ENCODE results near the gene LRG1.
"Not testable (repeated sequence)": the region's sequence is repeated elsewhere in the genome, so short reads cannot be mapped to it uniquely, and the experiment has no call there.

Gene LRG1

GRCh38 chr19:4550479-4551050 is 10.7 kb upstream of the LRG1 start:
- DNase-seq (ENCODE audit: low read depth) = no peak

DNA sequence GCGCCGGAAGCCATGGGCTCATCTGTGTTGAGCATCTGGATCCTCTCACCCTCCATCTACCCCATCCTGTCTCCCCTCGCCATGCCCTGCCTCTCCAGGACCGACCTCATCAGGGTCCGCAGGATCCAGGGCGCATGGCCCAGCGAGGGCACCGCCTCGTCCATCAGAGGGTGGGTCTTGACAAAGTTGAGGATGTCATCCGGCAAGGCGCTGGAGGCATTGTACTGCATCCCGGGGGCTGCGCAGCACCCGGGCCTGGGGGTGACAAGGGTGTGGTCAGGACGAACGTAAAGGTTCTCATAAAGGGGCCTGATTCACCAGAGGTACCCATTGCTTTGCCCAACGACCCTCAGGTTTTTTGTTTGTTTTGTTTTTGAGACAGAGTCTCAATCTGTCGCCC is 10.2 kb upstream of the LRG1 start:
- DNase-seq (ENCODE audit: low read depth) = no peak

GRCh38 chr19:4548238-4548584 is 8.4 kb upstream of the LRG1 start:
- no peak for DNase-seq (ENCODE audit: low read depth)

DNA sequence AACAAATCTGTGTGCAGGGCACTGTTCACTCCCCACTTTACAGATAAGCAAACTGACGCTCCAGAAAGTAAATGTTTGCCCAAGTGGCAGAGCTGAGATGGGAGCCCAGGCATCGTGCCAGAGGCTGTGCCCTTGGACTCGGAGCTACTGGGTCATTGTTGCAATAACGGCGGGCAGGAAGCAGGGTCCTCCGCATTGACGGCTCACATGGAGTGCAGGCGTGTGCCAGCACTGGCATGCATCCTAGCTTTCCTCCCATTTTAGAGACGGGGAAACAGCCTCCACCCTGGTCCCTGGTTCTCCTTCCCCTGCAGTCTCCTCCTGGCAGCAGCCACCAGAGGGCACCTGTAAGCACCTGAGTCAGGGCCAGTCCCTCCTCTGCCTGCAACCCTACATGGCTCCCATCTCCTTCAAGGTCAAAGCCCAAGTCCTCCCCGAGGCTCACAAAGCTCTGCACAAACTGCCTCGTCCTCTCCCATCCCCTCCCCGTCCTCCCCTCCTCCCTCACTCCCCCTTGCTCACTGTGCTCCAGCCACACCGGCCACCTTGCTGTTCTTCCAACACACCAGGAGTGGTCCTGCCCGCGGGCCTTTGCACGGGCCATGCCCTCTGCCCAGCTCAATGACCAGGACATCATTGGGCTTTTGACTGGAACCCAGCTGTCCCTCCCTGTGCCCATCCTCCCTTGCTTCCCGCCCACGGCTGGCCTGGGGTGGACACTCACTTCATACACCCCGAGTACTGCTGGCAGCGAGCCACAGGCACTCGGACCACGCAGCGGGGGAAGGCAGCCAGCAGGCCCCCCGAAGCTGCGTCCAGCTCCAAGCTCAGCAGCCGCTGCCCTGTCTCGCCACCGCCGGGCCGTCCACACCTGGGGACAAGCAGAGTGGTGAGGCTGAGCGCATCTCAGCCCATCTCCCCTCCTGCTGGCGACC is 7.7 kb upstream of the LRG1 start:
- DNase-seq (ENCODE audit: low read depth) = no peak

DNA sequence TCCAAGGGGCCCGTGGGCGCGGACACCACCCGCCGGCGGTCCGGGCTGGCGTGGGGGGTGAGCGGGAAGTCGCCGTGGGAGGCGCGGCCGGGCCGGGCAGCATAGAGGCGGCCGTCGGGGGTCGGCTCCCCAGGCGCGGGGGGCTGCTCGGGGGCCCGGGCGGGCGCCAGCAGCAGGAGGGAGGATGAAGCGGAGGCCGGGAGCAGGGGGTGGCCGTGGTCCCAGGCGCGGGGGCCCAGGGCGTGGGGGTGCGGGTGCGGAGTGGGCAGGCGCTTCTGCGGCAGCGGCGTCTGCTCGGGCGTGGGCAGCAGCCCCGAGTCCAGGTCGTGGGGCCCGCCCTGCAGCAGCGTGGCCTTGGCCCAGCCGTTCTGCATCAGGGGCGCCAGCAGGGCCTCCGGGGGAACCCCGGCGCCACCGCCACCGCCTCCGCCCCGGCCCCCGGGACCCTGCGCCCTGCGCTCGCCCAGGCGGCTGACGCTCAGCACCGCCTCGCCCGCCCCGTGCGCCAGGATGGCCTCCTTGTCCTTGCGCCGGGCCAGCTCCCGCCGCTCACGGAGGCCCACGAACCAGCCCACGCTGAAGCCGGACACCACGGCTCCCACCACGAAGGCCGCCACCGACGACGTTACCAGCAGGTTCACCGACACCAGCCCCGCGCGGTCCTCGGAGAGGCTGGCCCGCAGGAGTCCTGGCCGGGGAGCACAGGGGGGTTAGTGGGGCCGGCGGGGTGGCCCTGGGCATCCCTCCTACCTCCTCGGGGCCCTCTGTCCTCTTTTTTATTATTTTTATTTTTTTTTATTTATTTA is 4.2 kb upstream of the LRG1 start:
- DNase-seq (ENCODE audit: low read depth) = no peak

- DNase-seq (ENCODE audit: low read depth) = no peak
Observed at GRCh38 chr19:4542896-4543841, 3.3 kb upstream of the LRG1 start.

DNA sequence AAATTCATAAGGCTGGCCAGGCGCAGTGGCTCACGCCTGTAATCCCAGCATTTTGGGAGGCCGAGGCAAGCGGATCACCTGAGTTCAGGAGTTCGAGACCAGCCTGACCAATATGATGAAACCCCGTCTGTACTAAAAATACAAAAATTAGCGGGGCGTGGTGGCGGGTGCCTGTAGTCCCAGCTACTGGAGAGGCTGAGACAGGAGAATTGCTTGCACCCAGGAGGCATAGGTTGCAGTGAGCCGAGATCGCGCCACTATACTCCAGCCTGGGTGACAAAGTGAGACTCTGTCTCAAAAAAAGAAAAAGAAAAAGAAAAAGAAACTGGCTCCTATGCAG is 1.9 kb upstream of the LRG1 start:
- not testable (repeated sequence) for DNase-seq (ENCODE audit: low read depth)

DNA sequence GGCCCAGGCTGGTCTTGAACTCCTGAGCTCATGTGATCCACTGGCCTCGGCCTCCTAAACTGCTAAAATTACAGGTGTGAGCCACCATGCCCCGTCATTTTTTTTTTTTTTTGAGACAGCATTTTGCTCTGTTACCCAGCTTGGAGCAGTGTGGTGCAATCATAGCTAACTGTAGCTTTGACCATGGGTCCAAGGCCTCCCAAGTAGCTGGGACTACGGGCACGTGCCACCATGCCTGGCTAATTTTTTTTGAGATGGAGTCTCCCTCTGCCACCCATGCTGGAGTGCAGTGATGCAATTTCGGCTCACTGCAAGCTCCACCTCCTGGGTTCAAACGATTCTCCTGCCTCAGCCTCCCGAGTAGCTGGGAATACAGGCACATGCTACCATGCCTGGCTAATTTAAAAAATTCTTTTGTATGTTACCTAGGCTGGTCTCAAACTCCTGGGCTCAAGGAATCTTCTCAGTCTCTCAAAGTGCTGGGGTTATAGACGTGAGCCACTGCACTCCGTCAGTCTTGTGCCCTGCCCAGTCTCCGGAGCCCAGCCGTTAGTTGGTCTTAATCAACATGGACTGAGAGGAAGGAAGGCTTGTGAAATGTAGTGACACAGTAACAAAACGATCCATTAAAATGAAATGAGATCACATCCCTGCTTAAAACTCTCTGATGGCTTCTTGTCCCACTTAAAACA is 1.4 kb upstream of the LRG1 start:
- DNase-seq (ENCODE audit: low read depth) = no peak

- no peak for DNase-seq (ENCODE audit: low read depth)
Observed at GRCh38 chr19:4539169-4539692, 605 bp downstream of the LRG1 start.

DNA sequence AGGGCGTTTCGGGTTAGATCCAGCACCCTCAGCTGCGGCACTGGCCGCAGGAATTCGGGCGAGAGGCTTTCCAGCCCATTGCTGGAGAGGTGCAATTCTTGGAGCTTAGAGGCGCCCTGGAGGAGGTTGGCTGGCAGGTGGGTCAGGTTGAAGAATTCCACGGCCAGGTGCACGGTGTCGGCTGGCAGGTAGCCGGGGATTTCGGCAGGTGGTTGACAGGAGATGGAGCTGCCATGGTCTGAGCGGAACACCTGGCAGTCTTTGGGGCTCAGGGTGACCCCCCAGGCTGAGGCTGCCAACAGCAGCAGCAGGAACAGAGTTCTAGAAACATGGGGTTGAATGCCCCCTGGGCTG is 1.3 kb downstream of the LRG1 start:
- no peak for DNase-seq (ENCODE audit: low read depth)

GRCh38 chr19:4537953-4538600 is 1.8 kb downstream of the LRG1 start:
- DNase-seq (ENCODE audit: low read depth) = no peak

- DNase-seq (ENCODE audit: low read depth) = no peak
Observed at GRCh38 chr19:4536798-4537197, 3.0 kb downstream of the LRG1 start.

DNA sequence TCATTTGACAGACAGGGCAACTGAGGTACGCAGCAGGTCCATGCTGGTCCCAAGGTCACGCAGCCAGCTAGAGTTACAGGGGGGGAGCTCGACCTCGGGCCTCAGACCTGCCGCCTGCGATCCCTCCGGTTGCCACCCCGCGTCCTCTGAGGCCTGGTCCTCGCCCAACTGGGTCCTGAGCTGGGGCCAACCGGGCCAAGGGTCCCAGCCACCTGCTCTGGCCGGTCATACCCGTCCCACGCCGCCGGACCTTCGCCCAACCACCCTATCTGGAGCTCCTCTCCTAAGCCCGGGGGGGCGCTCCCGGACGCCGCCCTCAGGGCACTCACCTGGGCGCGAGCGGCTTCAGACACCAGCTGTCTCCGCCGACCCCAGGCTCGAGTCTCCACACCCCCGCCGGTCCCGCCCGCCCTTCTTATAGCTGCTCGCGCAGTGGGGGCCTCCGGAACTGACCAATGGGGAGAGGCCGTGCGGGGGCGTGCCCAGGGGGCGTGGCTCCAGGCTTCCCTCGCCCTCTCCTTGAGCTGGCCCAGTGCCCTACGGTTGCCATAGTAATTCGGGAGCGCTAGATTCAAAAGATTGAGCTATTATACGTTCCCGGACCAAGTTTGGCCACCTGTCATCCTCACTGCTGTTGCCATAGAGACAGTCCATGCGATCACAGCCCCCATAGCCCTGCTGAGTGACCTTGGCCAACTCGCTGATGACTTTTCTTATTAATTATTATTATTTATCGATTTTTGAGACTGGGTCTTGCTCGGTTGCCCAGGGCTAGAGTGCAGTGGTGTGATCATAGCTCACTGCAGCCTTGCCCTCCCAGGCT is 4.8 kb downstream of the LRG1 start, which contains the start of gene PLIN5:
TSS of gene PLIN5 (minus strand) at position 389 of the 823 bp plus-strand sequence. CDS start 1,150 bp downstream, outside the sequence.
- no peak for DNase-seq (ENCODE audit: low read depth)

DNA sequence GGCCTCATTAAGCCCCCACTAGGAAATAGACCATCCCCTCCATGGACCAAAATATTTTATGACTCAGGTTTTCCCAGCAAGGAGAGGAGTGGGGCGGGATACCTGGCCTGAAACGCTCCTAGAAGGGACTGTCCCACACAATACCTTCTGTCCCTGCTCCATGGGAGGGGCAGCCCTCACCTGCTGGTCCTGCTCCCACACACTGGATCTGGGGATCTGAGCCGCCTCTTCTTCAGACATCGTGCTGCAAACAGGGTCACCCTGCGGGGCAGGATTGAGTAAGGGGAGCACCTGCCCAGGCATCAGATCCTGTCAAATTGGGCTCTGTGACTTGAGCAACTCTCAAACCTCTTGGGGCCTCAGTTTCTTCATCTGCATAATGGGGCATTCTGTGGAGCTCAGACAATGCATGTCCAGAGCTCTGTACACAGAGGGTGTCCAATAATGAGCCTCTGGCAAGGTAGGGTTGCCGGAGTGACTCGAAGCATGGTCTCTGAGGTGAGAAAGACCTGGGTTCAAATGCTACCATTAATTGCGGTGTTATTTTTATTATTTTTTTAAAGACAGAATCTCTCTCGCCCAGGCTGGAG is 5.9 kb downstream of the LRG1 start:
- no peak for DNase-seq (ENCODE audit: low read depth)

- no peak for DNase-seq (ENCODE audit: low read depth)
Observed at GRCh38 chr19:4533334-4533733, 6.5 kb downstream of the LRG1 start.

DNA sequence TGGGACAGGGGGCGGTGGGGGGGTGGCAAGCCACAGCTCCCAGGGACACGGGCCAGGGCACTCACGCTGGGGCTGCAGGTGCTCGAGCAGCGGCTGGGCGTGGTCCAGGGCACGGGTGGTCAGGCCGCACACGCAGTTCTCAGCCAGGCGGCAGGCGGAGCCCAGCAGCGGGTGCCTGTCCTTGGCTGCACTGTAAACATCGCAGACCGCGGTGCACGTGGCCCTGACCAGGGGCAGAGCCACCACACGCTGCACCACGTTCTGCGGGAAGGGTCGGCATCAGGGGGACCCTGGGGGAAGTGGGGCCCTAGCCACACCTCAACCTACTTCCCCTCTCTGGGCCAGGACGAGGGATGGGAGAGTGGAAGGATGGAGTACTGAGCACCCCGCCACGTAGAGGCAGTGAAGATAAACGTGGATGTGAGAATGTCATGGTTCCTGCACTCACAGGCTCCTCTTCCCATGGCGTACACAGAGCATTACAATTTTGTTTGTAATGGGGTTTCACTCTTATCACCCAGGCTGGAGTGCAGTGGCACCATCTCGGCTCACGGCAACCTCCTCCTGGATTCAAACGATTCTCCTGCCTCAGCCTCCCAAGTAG is 8.2 kb downstream of the LRG1 start:
- DNase-seq (ENCODE audit: low read depth) = no peak

DNA sequence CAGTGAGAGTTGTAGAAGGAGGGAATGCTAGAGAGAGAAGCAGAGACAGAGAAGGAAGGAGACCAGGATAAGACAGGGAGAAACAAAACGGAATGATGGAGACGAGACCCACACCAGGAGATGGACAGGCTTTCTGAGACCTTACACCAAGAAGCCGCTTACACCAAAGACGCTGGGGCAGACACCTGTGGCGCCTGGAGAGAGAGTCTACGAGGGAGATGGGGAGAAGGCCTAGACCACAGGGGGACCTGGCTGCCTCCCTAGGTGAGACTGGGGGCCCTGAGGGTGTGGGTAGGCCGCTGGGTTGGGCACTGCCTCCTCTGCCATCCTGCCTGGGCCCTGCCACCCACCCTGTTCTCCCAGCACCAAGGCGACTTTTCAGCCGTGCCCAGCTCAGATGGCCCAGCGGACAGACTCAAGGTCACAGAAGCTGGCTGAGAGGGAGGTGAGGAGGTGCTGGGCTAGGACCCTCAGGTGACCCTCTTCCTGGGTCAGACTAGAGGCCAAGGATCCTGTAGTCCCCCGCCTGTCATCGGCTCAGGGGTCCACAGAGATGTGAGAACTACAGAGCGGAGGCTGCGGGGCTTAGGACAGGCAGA is 9.8 kb downstream of the LRG1 start:
- DNase-seq (ENCODE audit: low read depth) = no peak

- no peak for DNase-seq (ENCODE audit: low read depth)
Observed at GRCh38 chr19:4528843-4529242, 11.0 kb downstream of the LRG1 start.

Measured in T-helper 22 cell (primary cell).